HG03045 (cell line): Measurements from ENCODE around the gene BPIFA1.

ENCODE experiments used
- ATAC-seq: cut with Tn5 transposase; IDR thresholded peaks from one replicate; pipeline ENCODE4 v1.9.1; 2021; ENCODE audit warnings: mild to moderate bottlenecking, moderate library complexity; ENCODE audit not compliant: unreplicated experiment

Gene BPIFA1

DNA sequence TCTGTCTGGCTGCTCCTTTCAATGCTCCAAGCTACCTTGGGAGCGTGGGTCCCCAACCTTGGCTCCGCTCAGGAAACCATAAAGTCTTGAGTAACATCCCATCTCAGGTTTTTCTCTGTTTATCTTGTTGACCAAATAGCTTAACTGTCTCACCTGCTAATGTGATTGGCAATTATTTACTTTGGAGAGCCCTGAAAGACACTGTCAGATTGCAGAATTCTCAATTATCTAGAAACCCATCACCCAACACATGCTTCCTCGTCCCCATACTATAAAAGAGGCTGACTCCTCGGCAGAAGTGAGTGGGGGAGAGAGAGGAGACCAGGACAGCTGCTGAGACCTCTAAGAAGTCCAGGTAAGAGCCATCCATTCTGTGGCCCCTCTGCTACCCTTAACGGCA is at the start of gene BPIFA1:
Gene BPIFA1 (plus strand): TSS at position 301 of the 400 bp plus-strand sequence. CDS start 1,716 bp downstream, outside the sequence.
- ATAC-seq = no peak

DNA sequence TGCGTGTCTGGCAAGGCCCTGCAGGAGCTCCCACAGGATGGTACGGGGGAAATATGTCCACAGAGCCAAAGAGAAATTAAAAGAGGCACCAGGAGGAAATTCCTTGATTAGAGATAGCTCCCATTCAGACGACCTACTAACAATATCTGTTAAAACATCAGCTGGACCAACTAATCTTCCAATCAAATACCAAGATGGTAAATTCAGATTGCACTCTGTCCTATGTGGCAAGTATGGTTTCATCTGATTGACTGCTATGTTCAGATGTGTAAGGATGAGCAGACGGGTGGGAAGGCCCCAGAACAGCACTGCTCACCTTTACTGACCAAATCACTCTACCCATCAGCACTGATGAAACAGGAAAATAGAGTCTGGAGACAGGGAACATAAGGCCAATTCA is 48.3 kb upstream of the BPIFA1 start:
- ATAC-seq = no peak

DNA sequence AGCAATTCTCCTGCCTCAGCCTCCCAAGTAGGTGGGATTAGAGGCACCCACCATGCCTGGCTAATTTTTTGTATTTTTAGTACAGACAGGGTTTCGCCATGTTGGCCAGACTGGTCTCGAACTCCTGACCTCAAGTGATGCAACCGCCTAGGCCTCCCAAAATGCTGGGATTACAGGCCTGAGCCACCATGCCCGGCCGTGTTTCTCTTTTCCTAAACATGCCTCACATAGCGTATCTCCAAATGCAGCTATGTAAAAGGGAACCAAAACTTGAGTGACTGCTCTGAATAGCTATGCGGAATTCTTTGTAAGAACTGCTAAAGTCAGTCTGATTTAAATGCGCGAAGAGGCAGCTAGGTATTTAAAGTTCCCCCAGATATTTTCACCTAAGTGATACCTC is 47.4 kb upstream of the BPIFA1 start:
- no peak for ATAC-seq

DNA sequence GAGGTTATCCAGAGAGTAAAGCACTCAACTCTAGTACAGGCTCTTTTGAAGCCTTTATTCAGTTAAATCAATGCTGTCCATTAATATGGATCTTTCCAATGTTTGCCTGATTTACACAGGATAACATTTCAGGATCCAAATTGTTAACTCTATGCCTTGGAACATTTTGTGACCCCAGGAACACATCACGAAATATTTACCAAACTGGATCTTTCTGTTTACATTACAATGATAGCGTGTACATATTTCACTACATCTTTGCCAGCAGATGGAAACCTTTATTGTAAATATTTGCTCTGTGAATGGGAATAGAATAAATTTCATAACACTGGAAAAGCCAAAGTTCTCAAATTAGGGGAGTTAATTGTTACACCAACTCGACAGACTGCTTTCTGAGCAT is 44.3 kb upstream of the BPIFA1 start:
- no peak for ATAC-seq

DNA sequence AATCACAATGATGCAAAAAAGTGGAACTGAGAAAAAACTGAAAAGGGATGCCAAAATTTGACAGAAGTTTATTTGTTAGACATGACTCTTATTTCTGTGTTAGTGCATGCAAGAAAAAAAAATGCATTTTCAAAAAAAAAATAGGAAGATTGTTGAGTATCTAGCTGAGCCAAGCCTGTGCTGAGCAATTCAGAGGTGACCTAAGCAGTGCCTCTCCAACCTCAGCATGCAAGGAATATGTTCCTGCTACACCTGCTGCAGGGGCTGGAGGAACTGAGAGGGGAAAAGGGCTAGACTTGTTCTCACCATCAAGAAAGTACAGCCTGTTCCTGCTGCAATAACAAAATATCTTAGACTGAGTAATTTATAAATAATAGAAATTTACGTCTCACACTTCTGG is 43.8 kb upstream of the BPIFA1 start:
- ATAC-seq = no peak

DNA sequence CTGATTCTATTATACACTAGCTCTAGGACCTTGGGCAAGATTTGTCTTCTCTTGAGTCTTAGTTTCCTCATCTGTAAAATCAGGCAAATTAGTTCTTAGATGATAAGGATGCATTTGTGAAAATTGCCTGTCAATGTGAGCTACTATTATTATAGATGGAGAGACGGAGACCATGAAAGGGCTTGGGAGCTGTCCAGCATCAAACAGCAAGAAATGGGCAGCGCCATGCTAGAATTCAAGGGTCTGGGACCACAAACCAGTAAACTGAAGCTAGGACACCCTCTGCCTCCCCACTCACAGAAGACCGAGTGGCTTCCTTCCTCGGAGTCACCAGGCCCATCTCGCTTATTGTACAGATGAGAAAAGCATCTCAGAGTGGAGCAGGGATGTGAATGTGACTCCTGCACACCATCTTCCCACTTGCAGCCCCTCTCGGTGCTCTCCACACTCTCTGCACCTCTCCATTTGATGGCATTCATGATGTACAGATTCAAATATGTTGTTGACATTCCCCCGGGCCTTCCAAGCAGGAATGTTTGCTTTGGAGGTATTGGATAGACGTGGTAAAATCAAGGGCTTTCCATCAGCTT is 42.8 kb upstream of the BPIFA1 start:
- no peak for ATAC-seq

DNA sequence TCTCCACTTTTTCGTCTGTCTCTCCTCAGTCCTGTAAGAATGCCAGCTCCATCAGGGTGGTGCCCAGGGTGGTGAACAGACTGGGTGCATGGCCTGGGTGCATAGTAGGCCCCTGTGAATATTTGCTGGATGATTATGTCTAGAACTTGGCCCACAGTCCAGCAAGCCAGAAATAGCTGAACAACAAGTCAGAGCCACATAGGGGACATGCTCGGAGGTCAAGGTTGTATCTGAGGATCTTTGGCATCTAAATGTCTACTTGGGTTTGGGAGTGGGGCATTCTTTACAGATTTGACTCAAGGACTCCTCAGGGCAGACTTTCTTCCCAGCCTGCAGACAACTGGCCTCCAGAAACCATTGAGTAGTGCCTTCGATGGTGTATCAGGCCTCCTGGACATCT is 36.8 kb upstream of the BPIFA1 start:
- no peak for ATAC-seq

DNA sequence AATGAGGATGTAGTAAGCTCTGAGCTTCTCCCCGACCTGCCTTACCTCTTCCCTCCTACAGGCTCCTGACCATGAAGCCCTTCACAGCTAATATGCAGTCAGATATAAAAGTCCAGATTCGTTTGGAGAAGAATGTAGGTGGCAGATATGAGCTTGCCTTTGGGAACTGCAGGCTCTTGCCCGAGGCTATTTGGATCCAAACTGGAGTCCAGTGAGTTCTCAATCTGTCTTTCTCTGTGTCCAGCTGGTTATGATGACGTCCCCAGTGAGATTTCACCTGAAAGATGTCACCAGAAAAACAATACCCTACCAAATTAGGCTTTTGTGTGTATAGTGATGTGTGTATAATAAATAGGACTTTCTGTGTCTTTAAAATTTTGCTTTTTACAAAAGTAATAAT is 33.3 kb upstream of the BPIFA1 start:
- ATAC-seq = no peak

DNA sequence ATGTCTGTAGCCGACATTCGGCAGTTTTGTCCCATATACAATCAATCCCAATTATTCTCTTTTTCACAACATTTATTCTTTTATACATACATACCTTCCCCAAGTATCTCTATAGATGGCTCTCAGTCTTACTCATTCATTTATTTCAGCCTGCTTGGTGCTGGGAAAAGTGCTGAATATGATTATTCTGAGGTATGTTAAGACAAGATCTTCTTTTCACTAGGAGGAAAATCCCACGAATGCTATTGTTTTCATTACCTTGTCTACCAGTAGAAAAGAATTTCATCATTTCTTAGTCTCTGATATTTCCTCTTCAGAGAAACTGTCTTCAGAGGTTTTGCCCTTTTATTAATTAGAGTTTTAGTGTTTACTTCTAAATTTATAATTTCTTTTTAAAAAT is 32.4 kb upstream of the BPIFA1 start:
- ATAC-seq = no peak

DNA sequence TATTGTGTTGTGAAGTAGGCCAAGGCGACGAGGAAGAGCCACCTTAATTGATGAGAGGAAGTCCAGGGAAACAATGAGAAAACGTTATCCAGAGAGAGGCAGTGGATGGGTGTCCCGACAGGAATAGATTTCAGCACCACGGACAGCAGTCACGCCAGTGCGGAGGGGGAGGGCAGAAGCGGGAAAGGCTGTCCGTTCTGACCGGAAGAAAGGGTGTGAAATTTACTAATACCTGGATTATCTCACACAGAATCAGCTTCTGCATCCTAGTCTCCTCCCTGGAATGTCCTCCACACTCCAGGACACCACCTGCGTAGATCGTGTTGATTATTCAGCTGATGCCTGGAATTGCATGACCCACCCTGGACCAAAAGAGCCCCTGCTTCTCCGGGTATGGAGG is 26.0 kb upstream of the BPIFA1 start:
- no peak for ATAC-seq

DNA sequence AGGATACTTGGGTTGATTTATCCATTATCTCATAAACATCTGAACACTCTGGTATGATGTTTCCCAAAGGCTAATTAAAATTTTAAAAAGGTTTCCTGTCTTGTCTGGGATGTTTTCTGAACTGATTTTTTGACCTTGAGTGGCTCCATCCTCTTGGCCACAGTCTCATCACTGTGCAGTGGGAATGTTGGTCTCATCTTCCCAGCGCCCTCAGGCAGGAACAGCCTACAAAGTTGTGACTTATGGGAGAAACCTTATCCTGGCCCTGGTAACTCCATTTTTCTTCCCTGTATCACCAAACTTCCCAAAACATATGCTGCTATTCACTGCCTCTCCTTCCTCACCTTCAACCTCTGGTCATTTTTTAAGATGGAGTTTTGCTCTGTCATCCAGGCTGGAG is 25.4 kb upstream of the BPIFA1 start:
- no peak for ATAC-seq

DNA sequence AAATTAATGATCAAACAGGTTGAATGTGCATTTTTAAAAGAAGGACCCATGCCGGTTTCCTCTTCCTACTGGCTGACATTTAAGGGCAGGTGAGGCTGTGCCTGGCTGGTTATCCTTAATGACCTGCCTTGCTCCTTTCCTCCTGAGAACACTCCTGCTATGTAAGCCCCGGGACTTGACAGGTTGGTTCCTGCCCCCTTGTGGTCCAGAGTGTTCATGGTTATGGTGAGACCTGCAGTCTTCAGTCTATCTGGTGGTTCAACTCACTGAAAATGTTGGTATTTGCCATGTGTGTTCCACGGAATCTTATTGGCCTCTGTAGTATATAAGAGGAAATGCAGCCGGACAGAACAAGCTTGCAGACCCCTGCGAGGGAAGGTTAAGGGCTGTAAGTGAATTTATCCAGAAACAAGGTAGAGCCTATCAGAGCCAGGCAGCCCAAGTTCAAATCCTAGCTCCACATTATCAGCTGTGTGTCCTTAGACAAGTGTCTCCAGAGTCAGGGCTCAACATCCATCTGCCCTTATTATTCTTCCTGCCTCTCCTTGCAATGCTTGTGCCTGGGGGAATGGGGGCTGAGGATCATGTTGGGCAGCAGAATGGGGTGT is 23.9 kb upstream of the BPIFA1 start:
- no peak for ATAC-seq

DNA sequence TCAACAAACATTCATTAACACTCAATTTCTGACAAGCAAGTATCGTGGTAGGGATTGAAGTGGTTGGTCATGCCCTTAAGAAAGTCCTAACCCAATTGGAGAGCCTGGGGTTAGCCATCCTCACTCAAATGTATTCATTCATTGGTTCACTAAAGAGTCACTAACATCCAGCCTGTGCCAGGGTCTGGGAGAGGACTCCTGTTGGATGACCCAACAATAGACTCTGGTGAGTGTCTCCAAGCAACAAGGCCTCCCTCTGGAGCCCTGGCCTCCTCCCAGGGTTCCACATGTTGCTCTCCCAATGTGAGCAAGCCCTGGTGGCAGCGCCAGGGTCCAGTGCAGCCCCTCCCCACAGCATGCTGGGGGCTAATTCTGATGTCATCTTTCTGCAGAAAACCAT is 18.7 kb upstream of the BPIFA1 start, which contains the start of gene BPIFA3:
Gene BPIFA3 (plus strand): TSS at position 301 of the 400 bp plus-strand sequence. CDS start 185 bp downstream, outside the sequence.
- no peak for ATAC-seq

DNA sequence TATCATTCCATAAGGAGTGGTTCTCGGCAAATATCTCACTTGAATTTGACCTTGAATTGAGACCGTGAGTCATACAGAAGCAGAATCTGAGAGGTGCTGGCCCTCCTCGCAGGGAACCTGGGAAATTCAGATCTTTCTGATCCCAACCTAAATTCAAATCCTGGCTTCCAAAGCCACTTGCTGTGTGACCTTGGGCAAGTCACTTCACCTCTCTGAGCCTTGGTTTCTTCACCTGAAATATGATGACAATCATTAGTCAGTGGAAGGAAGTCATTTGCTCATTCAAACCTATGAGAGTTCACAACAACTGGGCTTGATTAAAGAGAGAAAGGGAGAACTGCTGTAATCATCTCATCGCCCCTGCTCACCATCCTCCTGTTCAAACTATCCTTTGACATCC is 11.4 kb upstream of the BPIFA1 start:
- ATAC-seq = no peak

DNA sequence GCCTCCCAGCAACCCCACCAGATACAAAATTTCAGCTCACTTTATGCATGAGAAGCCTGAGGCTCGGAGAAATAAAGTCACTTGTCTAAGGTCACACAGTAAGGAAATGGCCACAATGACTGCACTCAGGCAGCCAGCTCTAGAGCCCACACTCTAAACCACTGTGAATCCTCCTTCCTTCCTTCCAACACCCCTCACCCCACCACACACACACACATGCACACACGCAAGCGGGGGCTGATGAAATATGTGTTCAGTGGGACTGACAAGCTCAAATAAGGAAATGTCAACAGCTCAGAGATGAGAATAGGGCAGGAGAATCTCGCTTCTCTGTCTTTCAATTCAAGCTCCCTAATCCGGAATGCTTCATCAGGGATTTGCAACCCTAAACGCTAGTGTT is 6.0 kb upstream of the BPIFA1 start:
- ATAC-seq = no peak

DNA sequence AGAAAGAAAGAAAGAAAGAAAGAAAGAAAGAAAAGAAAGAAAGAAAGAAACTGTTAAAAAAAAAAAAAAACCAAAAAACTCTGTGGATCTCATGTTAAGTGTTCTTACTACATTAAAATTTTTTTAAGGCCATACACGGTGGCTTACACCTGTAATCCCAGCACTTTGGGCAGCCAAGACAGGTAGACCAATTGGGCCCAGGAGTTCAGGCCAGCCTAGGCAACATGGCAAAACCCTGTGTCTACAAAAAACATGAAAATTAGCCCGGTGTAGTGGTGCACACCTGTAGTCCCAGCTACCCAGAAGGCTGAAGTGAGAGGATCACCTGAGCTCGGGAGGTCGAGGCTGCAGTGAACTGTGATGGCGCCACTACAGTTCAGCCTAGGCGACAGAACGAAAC is 4.6 kb upstream of the BPIFA1 start:
- ATAC-seq = no peak

DNA sequence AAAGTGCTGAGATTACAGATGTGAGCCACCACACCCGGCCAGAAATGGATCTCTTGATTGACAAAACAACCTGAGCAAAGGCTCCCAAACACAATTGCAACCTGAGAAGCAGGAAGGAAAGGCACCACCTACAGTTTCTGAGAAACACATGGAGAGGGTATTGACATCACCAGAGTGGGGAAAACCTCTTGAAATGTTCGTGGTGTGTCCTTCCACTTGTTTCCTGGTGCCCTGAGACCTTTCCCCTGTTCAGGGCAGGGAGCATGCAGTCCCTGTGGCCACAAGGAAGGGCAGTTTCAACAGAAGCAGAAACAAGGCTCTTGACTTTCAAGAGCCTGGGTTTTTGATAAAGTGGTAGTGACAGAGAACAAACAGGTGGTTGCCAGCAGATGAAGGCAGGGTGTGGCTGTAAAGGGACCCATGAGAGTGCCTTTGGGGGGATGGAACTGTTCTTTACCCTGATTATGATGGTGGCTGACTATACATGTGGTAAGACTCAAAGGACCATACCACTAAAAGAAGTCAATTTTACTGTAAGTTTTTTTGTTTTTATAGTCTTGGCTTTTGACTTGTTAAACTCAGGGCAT is 3.2 kb upstream of the BPIFA1 start:
- no peak for ATAC-seq

DNA sequence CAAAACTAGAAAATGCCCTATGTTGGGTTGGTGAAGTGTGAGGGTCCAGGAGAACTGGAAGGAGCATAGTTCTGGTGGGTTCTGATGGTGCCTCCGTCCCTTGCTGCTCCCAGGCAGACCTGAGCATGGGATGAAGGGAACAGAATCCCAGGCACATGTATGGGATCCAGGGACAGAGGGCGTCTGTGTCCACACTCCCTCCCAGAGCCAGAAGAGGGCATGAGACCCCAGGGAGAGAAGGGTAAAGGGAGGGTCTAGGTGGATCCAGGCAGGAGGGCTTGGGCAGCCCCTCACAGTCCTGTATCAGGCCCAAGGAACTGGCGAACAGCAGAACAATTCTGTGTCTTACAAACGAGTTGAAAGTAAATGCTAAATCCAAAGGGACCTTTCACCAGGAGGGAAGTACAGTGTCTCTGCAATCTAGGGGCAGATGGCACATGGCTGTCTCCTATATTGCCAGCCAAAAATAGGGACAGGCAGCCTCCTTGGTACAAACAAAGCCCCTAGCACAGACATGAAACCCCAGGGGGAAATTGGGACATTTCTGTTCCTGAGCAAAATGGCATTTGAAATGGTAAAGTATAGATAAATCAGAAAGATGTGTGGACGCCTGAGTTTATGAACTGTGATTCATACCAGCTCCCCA is 2.5 kb upstream of the BPIFA1 start:
- ATAC-seq = no peak

DNA sequence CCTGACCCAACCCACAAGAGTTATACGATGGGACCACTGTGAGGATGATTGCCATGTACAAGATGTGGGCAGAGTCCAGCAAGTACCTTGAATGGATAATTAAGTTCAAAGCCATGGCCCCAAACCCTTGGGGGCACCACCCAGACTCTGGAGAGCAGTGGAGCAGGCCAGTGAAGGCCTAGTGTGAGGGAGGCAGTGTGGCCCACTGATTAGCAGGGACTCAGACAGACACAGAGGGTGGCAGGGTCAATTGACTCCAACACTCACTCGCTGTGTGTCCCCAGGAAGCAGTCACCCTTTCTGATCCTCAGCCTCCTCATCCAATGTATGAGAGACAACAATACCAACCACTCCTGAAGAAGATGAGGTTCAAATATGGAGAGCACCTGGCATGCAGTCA is 1.7 kb upstream of the BPIFA1 start:
- no peak for ATAC-seq

DNA sequence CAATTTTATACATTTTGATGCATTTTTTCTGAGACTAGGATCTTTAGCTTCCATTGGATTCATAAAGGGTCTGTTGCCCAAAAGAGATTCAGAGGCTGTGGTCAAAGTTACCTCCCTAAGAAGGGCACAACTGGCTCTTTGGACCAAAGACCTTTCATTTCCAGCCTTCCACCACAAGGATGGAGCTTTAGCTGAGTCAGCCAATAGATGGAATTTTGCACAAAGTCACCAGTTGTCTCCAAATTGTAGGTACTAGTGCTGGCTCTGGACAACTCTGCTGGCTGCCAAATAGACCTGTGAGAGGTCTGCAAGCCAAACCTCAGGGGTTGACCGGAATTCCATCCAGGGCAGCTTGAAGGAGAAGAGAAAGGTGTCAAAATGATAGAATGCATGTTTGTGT is 555 bp downstream of the BPIFA1 start:
- ATAC-seq = no peak

DNA sequence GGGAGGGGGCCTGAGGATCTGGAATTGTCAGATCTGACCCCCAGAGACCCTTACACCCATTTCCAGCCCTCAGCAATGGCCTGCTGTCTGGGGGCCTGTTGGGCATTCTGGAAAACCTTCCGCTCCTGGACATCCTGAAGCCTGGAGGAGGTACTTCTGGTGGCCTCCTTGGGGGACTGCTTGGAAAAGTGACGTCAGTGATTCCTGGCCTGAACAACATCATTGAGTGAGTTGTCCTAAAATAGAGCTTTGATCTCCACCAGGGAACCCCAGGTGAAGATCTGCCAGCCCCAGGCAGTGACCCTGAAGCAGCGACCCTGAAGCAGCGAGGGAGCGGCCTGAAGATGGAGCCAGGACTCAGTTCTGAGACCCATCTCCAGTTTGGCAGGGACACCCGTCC is 2.2 kb downstream of the BPIFA1 start:
- ATAC-seq = no peak

DNA sequence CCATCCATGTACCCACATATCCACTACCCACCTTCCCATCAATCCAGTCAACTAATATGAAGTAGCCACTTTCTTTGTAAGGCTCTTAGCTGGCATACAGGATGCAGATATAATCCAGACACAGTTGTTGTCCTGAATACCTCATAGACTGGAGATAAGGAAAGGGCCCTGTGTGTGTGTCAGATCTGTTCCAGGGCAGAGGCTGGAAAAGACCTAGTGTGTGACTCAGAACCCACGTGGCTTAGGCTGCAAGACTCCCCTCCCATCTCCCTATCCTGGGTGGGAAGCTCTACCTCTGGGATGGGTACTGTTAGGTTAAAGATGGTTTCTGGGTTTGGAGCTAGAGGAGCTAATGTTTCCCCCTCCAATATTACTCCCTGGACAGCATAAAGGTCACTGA is 3.6 kb downstream of the BPIFA1 start:
- no peak for ATAC-seq
